Neural progenitor cell (in vitro differentiated cells): ENCODE data around the gene FHOD3. TPM values are rescaled to one million over a fixed set of nuclear protein-coding genes. Genes with fewer than 3 reads are reported as not detected.

ENCODE experiments used
- DNase-seq: peaks from one replicate; pipeline ENCODE4 v3.0.0-alpha.2; 2016; ENCODE audit warnings: low spot score
- H2AFZ ChIP-seq: fragments of 200-600 bp; sonication (generic); replicated peaks from 2 replicates; pipeline ENCODE4 v1.6.1; 2016; ENCODE audit warnings: antibody characterized with exemption
- H3F3A ChIP-seq: fragments of 200-600 bp; sonication (generic); 2 replicates; pipeline ENCODE4 v1.6.1; 2016; ENCODE audit warnings: antibody characterized with exemption, low read depth
- H3K27ac ChIP-seq: fragments of 200-600 bp; sonication (generic); 2 replicates; pipeline ENCODE4 v1.5.1; 2016; ENCODE audit warnings: mild to moderate bottlenecking
- H3K27me3 ChIP-seq: fragments of 200-600 bp; sonication (generic); 2 replicates; pipeline ENCODE4 v1.6.1; 2016; ENCODE audit warnings: mild to moderate bottlenecking, moderate library complexity
- H3K36me3 ChIP-seq: fragments of 200-600 bp; sonication (generic); 2 replicates; pipeline ENCODE4 v1.5.1; 2016
- H3K4me1 ChIP-seq: fragments of 200-600 bp; sonication (generic); 2 replicates; pipeline ENCODE4 v1.6.1; 2016; ENCODE audit warnings: mixed run types
- H3K4me2 ChIP-seq: fragments of 200-600 bp; sonication (generic); 2 replicates; pipeline ENCODE4 v1.6.1; 2016
- H3K4me3 ChIP-seq: fragments of 200-600 bp; sonication (generic); 2 replicates; pipeline ENCODE4 v1.5.1; 2016
- H3K79me2 ChIP-seq: fragments of 200-600 bp; sonication (generic); 2 replicates; pipeline ENCODE4 v1.6.1; 2016; ENCODE audit warnings: low read depth
- H3K9ac ChIP-seq: fragments of 200-600 bp; sonication (generic); 2 replicates; pipeline ENCODE4 v1.6.1; 2016
- H3K9me3 ChIP-seq: fragments of 200-600 bp; sonication (generic); 2 replicates; pipeline ENCODE4 v1.5.1; 2016; ENCODE audit warnings: low read depth
- H4K20me1 ChIP-seq: fragments of 200-600 bp; sonication (generic); 2 replicates; pipeline ENCODE4 v1.6.1; 2016; ENCODE audit warnings: low read depth
- H3K27ac Mint-ChIP-seq: 3 replicates; pipeline ENCODE4 v1.8.0; 2021; ENCODE audit warnings: mixed read lengths
- H3K27me3 Mint-ChIP-seq: 2 replicates; pipeline ENCODE4 v1.8.0; 2022; ENCODE audit warnings: low read depth, mild to moderate bottlenecking, inconsistent platforms, moderate library complexity, mixed read lengths; ENCODE audit not compliant: insufficient read depth
- H3K36me3 Mint-ChIP-seq: 3 replicates; pipeline ENCODE4 v1.8.0; 2021; ENCODE audit warnings: mixed read lengths
- H3K4me1 Mint-ChIP-seq: 3 replicates; pipeline ENCODE4 v1.8.0; 2021; ENCODE audit warnings: mixed read lengths
- H3K4me3 Mint-ChIP-seq: 3 replicates; pipeline ENCODE4 v1.8.0; 2021; ENCODE audit warnings: mild to moderate bottlenecking, moderate library complexity, mixed read lengths
- H3K9me3 Mint-ChIP-seq: 3 replicates; pipeline ENCODE4 v1.8.0; 2020; ENCODE audit warnings: mixed read lengths
- EZH2 ChIP-seq: fragments of 200-600 bp; sonication (generic); IDR thresholded peaks from 2 replicates; pipeline ENCODE4 v1.6.1; 2017; ENCODE audit warnings: antibody characterized with exemption, mild to moderate bottlenecking, moderate library complexity
- EZH2phosphoT487 ChIP-seq: fragments of 200-600 bp; sonication (generic); IDR thresholded peaks from 2 replicates; pipeline ENCODE4 v1.6.1; 2017; ENCODE audit warnings: antibody characterized with exemption
- total RNA-seq: library from RNA; depleted of rRNA; stranded (reverse); fragments of >200 nt; gene quantifications from 2 replicates; pipeline ENCODE4 v1.2.3, GENCODE V29; 2015; ENCODE audit warnings: low replicate concordance
- TF ChIP-seq, protein P1 (sequence below): fragments of 200-600 bp; sonication (generic); IDR thresholded peaks from 2 replicates; pipeline ENCODE4 v1.5.1; 2017; ENCODE audit warnings: antibody characterized with exemption, mild to moderate bottlenecking

FHOD3 gene
- total RNA-seq, 1 donor from 2014 or later, result 69.7 TPM

DNA sequence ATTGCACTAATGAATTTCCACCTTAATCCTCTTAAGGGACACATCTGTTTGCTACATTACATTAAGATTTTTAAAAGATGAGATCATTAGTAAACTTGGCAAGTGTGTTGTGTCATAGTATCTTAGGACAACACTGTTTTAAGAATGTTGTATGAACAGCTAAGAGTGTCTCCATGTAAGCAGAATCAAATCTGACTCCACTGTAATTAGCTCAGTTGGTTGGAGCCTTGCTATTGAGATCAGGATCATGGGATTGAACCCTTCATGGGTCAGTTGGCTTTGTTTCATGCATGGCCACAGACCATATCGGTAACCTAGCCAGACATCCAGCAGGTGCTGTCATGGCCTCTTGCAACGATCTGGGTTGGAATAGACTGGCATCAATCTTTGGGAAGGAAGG is 5.2 kb downstream of the FHOD3 start:
- Histone ChIP-seq H3K27ac (no peak overlapping the region), H3K27me3 (no peaks in the 10 kb centered on the region), H3K79me2 (peaks cover 100% of the 10 kb centered on the region), H2AFZ (no peak overlapping the region), H4K20me1 (peaks cover 91% of the 10 kb centered on the region), H3K4me1 (peaks cover 38% of the 10 kb centered on the region), H3K9me3 (no peaks in the 10 kb centered on the region), H3F3A (no peaks in the 10 kb centered on the region), H3K36me3 (no peaks in the 10 kb centered on the region), H3K4me2 (peak overlapping the region; percentile 33), H3K9ac (no peak overlapping the region), H3K4me3 (no peak overlapping the region)
- Mint-ChIP-seq H3K36me3 (peaks cover 15% of the 10 kb centered on the region), H3K27me3 (peaks cover 4% of the 10 kb centered on the region), H3K4me3 (peak overlapping the region; percentile 22), H3K27ac (no peak overlapping the region), H3K4me1 (peaks cover 31% of the 10 kb centered on the region), H3K9me3 (peaks cover 2% of the 10 kb centered on the region)
- no peak for TF ChIP-seq EZH2phosphoT487
- TF ChIP-seq, protein P1, sequence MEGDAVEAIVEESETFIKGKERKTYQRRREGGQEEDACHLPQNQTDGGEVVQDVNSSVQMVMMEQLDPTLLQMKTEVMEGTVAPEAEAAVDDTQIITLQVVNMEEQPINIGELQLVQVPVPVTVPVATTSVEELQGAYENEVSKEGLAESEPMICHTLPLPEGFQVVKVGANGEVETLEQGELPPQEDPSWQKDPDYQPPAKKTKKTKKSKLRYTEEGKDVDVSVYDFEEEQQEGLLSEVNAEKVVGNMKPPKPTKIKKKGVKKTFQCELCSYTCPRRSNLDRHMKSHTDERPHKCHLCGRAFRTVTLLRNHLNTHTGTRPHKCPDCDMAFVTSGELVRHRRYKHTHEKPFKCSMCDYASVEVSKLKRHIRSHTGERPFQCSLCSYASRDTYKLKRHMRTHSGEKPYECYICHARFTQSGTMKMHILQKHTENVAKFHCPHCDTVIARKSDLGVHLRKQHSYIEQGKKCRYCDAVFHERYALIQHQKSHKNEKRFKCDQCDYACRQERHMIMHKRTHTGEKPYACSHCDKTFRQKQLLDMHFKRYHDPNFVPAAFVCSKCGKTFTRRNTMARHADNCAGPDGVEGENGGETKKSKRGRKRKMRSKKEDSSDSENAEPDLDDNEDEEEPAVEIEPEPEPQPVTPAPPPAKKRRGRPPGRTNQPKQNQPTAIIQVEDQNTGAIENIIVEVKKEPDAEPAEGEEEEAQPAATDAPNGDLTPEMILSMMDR, result no peak
- TF ChIP-seq EZH2, result no peak
- DNase-seq, result no peak

DNA sequence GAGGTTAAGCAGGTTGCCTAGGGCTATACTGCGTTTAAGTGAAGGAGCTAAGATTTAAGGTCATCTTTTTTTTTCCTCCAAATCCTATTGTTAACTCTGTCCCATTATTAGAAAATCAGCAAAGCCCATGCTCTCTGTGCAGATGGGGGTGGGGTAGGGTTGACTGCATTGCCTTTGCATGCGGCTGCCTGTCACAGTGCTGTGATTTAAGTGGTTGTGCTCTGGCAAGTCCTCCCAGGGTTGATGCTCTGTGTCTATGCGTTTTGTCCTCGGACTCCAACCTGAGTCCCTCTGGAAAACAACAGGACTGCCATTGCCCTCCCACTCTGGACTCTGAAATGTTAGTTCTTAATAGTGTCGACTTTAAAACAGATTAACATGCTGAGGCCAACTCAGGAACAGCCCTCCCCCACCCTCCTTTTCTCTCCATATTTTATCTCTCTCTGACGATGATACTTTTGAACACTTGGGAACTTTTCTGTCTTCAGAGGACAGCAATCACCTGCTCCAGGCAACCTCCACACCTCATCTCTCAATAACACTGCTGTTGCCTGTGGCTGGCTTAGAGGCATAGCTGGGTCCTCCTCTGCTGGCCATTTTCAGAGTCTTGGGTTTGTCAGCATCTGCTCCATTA is 5.8 kb downstream of the FHOD3 start:
- H3K36me3 Mint-ChIP-seq, result peaks cover 15% of the 10 kb centered on the region
- Histone ChIP-seq H3K27ac (no peak overlapping the region), H3F3A (no peaks in the 10 kb centered on the region), H3K27me3 (no peaks in the 10 kb centered on the region), H3K4me1 (peaks cover 38% of the 10 kb centered on the region), H2AFZ (no peak overlapping the region), H3K79me2 (peaks cover 100% of the 10 kb centered on the region), H3K9me3 (no peaks in the 10 kb centered on the region), H4K20me1 (peaks cover 97% of the 10 kb centered on the region), H3K4me3 (no peak overlapping the region), H3K36me3 (no peaks in the 10 kb centered on the region), H3K4me2 (peak overlapping the region; percentile 33), H3K9ac (no peak overlapping the region)
- H3K27me3 Mint-ChIP-seq, result peaks cover 4% of the 10 kb centered on the region
- DNase-seq, result no peak
- H3K27ac Mint-ChIP-seq, result no peak overlapping the region
- TF ChIP-seq EZH2, result no peak
- TF ChIP-seq, protein P1, result no peak
- no peak for TF ChIP-seq EZH2phosphoT487
- H3K9me3 Mint-ChIP-seq, result peaks cover 2% of the 10 kb centered on the region
- H3K4me1 Mint-ChIP-seq, result peaks cover 31% of the 10 kb centered on the region
- H3K4me3 Mint-ChIP-seq, result no peak overlapping the region

DNA sequence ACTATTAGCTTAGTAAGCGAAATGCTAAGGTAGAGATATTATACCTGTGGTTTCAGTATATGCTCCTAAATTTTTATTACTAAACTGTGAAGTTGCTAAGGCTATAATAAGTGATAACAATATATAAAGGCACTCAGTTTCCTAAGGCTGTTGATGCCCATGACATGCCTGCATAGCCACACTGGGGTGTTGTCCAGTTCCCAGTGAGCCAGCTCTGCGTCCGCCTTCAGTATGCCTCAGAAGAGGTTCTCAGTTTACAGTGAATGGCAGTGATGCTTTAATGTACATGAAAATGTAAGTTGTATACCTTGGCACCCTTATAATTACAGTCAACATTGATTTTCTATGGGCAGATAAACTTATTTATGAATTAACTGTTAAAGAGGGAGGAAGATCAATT is 7.2 kb downstream of the FHOD3 start:
- no peak overlapping the region for H3K27ac ChIP-seq
- DNase-seq, result no peak
- H3K36me3 ChIP-seq, result no peaks in the 10 kb centered on the region
- H3F3A ChIP-seq, result no peaks in the 10 kb centered on the region
- no peaks in the 10 kb centered on the region for H3K27me3 ChIP-seq
- Mint-ChIP-seq H3K9me3 (no peaks in the 10 kb centered on the region), H3K27ac (no peak overlapping the region), H3K36me3 (peaks cover 17% of the 10 kb centered on the region), H3K4me3 (no peak overlapping the region), H3K27me3 (peaks cover 2% of the 10 kb centered on the region), H3K4me1 (peaks cover 30% of the 10 kb centered on the region)
- H4K20me1 ChIP-seq, result peaks cover 100% of the 10 kb centered on the region
- TF ChIP-seq EZH2 (no peak), EZH2phosphoT487 (no peak)
- TF ChIP-seq, protein P1, result no peak
- no peak overlapping the region for H2AFZ ChIP-seq
- H3K4me1 ChIP-seq, result peaks cover 28% of the 10 kb centered on the region
- H3K9me3 ChIP-seq, result no peaks in the 10 kb centered on the region
- no peak overlapping the region for H3K4me2 ChIP-seq
- H3K79me2 ChIP-seq, result peaks cover 100% of the 10 kb centered on the region
- no peak overlapping the region for H3K9ac ChIP-seq
- H3K4me3 ChIP-seq, result no peak overlapping the region
